BJ (cell line): ENCODE measurements around the gene CXCL3. TPM values are rescaled to one million over a fixed set of nuclear protein-coding genes. Genes with fewer than 3 reads are reported as not detected.

ENCODE experiments used
- CTCF ChIA-PET: fragments of 350-600 bp; formaldehyde crosslinking; extraction: SDS; loops from one replicate; lab custom pipeline; 2021; ENCODE audit warnings: antibody characterized with exemption, inconsistent platforms; lab: Yijun Ruan, JAX
- POLR2A ChIA-PET: fragments of 300-600 bp; sonication (Branson Sonifier 250); formaldehyde crosslinking; extraction: SDS; loops from one replicate; lab custom pipeline; 2021; ENCODE audit warnings: antibody characterized with exemption; lab: Charles Lee
- DNase-seq: peaks from one replicate; pipeline ENCODE4 v3.0.0-alpha.2; 2011; ENCODE audit warnings: low read depth
- H3K27me3 ChIP-seq: 2 replicates; pipeline ENCODE4 v1.6.0; 2011; ENCODE audit warnings: low read length; ENCODE audit not compliant: control insufficient read depth, insufficient read depth
- H3K36me3 ChIP-seq: 2 replicates; pipeline ENCODE4 v1.5.1; 2011; ENCODE audit warnings: low read length; ENCODE audit not compliant: control insufficient read depth, insufficient read depth
- H3K4me3 ChIP-seq: 2 replicates; pipeline ENCODE4 v1.5.1; 2011; ENCODE audit warnings: low read depth, mild to moderate bottlenecking, control low read depth, low read length
- CTCF ChIP-seq: IDR thresholded peaks from 2 replicates; pipeline ENCODE4 v1.5.1; 2011; ENCODE audit warnings: low read depth, mild to moderate bottlenecking, control low read depth, inconsistent platforms, low read length, moderate library complexity; ENCODE audit not compliant: insufficient read depth
- polyA plus RNA-seq: library from polyadenylated mRNA; depleted of rRNA; stranded (reverse); fragments of >200 nt; gene quantifications from 2 replicates; pipeline ENCODE4 v1.2.3, GENCODE V29; 2011

CXCL3 gene
- polyA plus RNA-seq, 1 experiment, result 0.47 TPM

DNA sequence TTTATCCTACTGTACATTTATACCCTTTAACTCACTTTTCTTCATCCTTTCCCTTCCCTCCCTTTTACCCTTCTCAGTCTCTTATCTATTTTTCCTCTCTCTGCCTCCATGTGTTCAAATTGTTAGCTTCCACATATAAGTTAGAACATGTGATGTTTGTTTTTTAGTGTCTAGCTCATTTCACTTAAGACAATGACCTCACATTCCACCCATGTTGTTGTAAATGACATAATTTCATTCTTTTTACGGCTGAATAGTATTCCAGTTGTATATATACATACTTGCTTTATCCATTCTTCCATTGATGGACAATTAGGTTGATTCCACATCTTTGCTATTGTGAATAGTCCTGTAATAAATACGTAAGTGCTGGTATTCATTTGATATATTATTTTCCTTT is 7.3 kb upstream of the CXCL3 start:
- DNase-seq, result no peak
- no peak for TF ChIP-seq CTCF
- Histone ChIP-seq H3K36me3 (no peaks in the 10 kb centered on the region), H3K4me3 (no peak overlapping the region), H3K27me3 (no peaks in the 10 kb centered on the region)
- ChIA-PET POLR2A (no interaction called here), CTCF (no interaction called here)

- DNase-seq, result no peak
- ChIA-PET POLR2A (no interaction called here), CTCF (no interaction called here)
Measured at GRCh38 chr4:74045247-74045646, 6.8 kb upstream of the CXCL3 start.

GRCh38 chr4:74044677-74045076 is 6.2 kb upstream of the CXCL3 start:
- no peaks in the 10 kb centered on the region for H3K27me3 ChIP-seq
- CTCF ChIA-PET, result interaction anchor here (0.9 kb wide), 1 partner anchor 383 kb away, joined by 3 read pairs; no protein-coding TSS in a partner anchor
- TF ChIP-seq CTCF, result no peak
- H3K4me3 ChIP-seq, result no peak overlapping the region
- no peak for DNase-seq
- H3K36me3 ChIP-seq, result no peaks in the 10 kb centered on the region
- POLR2A ChIA-PET, result interaction anchor here (0.6 kb wide), 1 partner anchor 184 kb away, joined by 4 read pairs; no protein-coding TSS in a partner anchor

More at GRCh38 chr4:74045247-74045646, 6.8 kb upstream of the CXCL3 start:
- no peak overlapping the region for H3K4me3 ChIP-seq
- no peak for TF ChIP-seq CTCF
- H3K36me3 ChIP-seq, result no peaks in the 10 kb centered on the region
- H3K27me3 ChIP-seq, result no peaks in the 10 kb centered on the region

DNA sequence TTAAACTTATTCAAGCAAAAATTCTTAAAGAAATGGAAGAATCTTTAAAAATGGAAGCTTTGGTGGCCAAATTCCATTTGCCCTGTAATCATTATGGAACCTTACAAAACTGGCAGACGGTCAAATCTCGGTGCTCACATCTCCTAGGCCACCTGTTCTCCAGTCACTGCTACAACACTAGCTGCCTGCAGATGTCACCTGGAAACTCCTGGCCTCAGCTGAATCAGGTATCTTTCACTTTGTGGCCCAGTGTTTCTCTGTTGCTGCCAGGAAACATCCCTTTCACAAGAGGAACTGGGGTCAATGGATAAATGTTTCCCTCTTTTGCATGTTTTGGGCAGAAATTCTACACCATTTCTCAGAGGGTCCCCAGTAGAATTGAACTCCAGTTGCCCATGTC is 4.2 kb upstream of the CXCL3 start:
- CTCF ChIA-PET, result no interaction called here
- Histone ChIP-seq H3K4me3 (no peak overlapping the region), H3K27me3 (no peaks in the 10 kb centered on the region), H3K36me3 (no peaks in the 10 kb centered on the region)
- DNase-seq, result no peak
- POLR2A ChIA-PET, result no interaction called here
- no peak for TF ChIP-seq CTCF

GRCh38 chr4:74041418-74041817 is 2.9 kb upstream of the CXCL3 start:
- CTCF ChIA-PET, result no interaction called here
- no peak for TF ChIP-seq CTCF
- no peak overlapping the region for H3K4me3 ChIP-seq
- POLR2A ChIA-PET, result no interaction called here
- no peaks in the 10 kb centered on the region for H3K27me3 ChIP-seq
- no peaks in the 10 kb centered on the region for H3K36me3 ChIP-seq
- no peak for DNase-seq
